Mesothelial cell of epicardium (in vitro differentiated cells): ENCODE measurements around the gene SHB. TPM values are rescaled to one million over a fixed set of nuclear protein-coding genes. Genes with fewer than 3 reads are reported as not detected.

Source experiments
- DNase-seq, 2 experiments: peaks; one replicate each; pipeline ENCODE4 v3.0.0; 2021; ENCODE audit warnings: low spot score in 2 of 2; ENCODE audit not compliant: unreplicated experiment in 2 of 2
- H3K27ac Mint-ChIP-seq: 2 replicates; pipeline ENCODE4 v1.8.0; 2021; ENCODE audit warnings: mixed read lengths
- H3K27me3 Mint-ChIP-seq: 2 replicates; pipeline ENCODE4 v1.8.0; 2021; ENCODE audit warnings: low read depth, mixed read lengths
- H3K36me3 Mint-ChIP-seq: 2 replicates; pipeline ENCODE4 v1.8.0; 2021; ENCODE audit warnings: mixed read lengths
- H3K4me1 Mint-ChIP-seq: 2 replicates; pipeline ENCODE4 v1.8.0; 2021; ENCODE audit warnings: mixed read lengths
- H3K4me3 Mint-ChIP-seq: 2 replicates; pipeline ENCODE4 v1.8.0; 2021; ENCODE audit warnings: mild to moderate bottlenecking, moderate library complexity, mixed read lengths
- H3K9me3 Mint-ChIP-seq: 2 replicates; pipeline ENCODE4 v1.8.0; 2021; ENCODE audit warnings: mixed read lengths
- CTCF ChIP-seq: fragments of 200-600 bp; sonication (generic); IDR thresholded peaks from one replicate; pipeline ENCODE4 v1.5.0; 2021; ENCODE audit warnings: antibody characterized with exemption; ENCODE audit not compliant: unreplicated experiment
- total RNA-seq: library from RNA; stranded (reverse); gene quantifications from 3 replicates; pipeline ENCODE4 v1.2.1, GENCODE V29; 2021

SHB gene
- total RNA-seq, 1 donor from 2014 or later, result 35.5 TPM

- Mint-ChIP-seq H3K4me1 (peaks cover 57% of the 10 kb centered on the region), H3K4me3 (no peak overlapping the region), H3K27ac (peak overlapping the region; percentile 27), H3K27me3 (no peaks in the 10 kb centered on the region), H3K36me3 (no peaks in the 10 kb centered on the region), H3K9me3 (no peaks in the 10 kb centered on the region)
- TF ChIP-seq CTCF, result no peak
- DNase-seq, result no peak
These were observed 32.5 kb downstream of the SHB start for GRCh38 chr9:38036359-38037084.

- Mint-ChIP-seq H3K27me3 (no peaks in the 10 kb centered on the region), H3K27ac (no peak overlapping the region), H3K9me3 (no peaks in the 10 kb centered on the region), H3K4me3 (no peak overlapping the region), H3K36me3 (no peaks in the 10 kb centered on the region), H3K4me1 (peaks cover 56% of the 10 kb centered on the region)
- no peak for DNase-seq
- no peak for TF ChIP-seq CTCF
These were observed 33.2 kb downstream of the SHB start for GRCh38 chr9:38035873-38036272.

GRCh38 chr9:38033941-38034340, 35.1 kb downstream of the SHB start:
- H3K4me3 Mint-ChIP-seq, result no peak overlapping the region
- peak overlapping the region; percentile 67 for H3K27ac Mint-ChIP-seq
- no peaks in the 10 kb centered on the region for H3K36me3 Mint-ChIP-seq

GRCh38 chr9:38032266-38033110, 36.5 kb downstream of the SHB start:
- Mint-ChIP-seq H3K27ac (peak overlapping the region; percentile 59), H3K36me3 (no peaks in the 10 kb centered on the region), H3K4me3 (no peak overlapping the region), H3K4me1 (peaks cover 49% of the 10 kb centered on the region), H3K27me3 (no peaks in the 10 kb centered on the region), H3K9me3 (no peaks in the 10 kb centered on the region)
- no peak for DNase-seq
- no peak for TF ChIP-seq CTCF

More at GRCh38 chr9:38033941-38034340, 35.1 kb downstream of the SHB start:
- Mint-ChIP-seq H3K4me1 (peaks cover 51% of the 10 kb centered on the region), H3K27me3 (no peaks in the 10 kb centered on the region), H3K9me3 (no peaks in the 10 kb centered on the region)
- DNase-seq, result no peak
- no peak for TF ChIP-seq CTCF

- no peaks in the 10 kb centered on the region for H3K36me3 Mint-ChIP-seq
- peak overlapping the region; percentile 83 for H3K27ac Mint-ChIP-seq
- no peak for TF ChIP-seq CTCF
- H3K9me3 Mint-ChIP-seq, result no peaks in the 10 kb centered on the region
- H3K27me3 Mint-ChIP-seq, result no peaks in the 10 kb centered on the region
- DNase-seq, result no peak
- peaks cover 56% of the 10 kb centered on the region for H3K4me1 Mint-ChIP-seq
- no peak overlapping the region for H3K4me3 Mint-ChIP-seq
These were observed 37.4 kb downstream of the SHB start for GRCh38 chr9:38031594-38031993.
